IMR-90 (cell line): ENCODE measurements around the gene LRRC4C. TPM values are rescaled to one million over a fixed set of nuclear protein-coding genes. Genes with fewer than 3 reads are reported as not detected.

ENCODE experiments used
- ATAC-seq: fragments of 200-7000 bp; cut with Tn5 transposase; 2 replicates; pipeline ENCODE4 v1.9.1; 2020; ENCODE audit warnings: low read depth, mild to moderate bottlenecking, moderate library complexity
- BruUV-seq: library from RNA; stranded (reverse); fragments of 400-500 nt; replicated peaks from 2 replicates; lab custom pipeline; 2021; lab: Mats Ljungman, UMichigan
- CTCF ChIA-PET: fragments of 300-600 bp; formaldehyde crosslinking; extraction: SDS; loops from one replicate; lab custom pipeline; 2021; ENCODE audit warnings: antibody characterized with exemption; lab: Yijun Ruan, JAX
- POLR2A ChIA-PET: fragments of 300-600 bp; sonication (Branson Sonifier 250); formaldehyde crosslinking; loops from one replicate; lab custom pipeline; 2022; ENCODE audit warnings: antibody characterized with exemption; ENCODE audit not compliant: unreplicated experiment; lab: Charles Lee
- DNase-seq: peaks from one replicate; pipeline ENCODE4 v3.0.0; 2013
- H2AFZ ChIP-seq: replicated peaks from 2 replicates; pipeline ENCODE3; 2013; ENCODE audit warnings: low read length, mild to moderate bottlenecking; ENCODE audit not compliant: poor library complexity
- H2AK5ac ChIP-seq: 2 replicates; pipeline ENCODE4 v1.6.1; 2013; ENCODE audit warnings: low read depth, low read length, inconsistent platforms
- H2AK9ac ChIP-seq: replicated peaks from 2 replicates; pipeline ENCODE3; 2013; ENCODE audit warnings: mild to moderate bottlenecking, low read depth, low read length, moderate library complexity; ENCODE audit not compliant: poor library complexity
- H2BK120ac ChIP-seq: 2 replicates; pipeline ENCODE4 v1.6.1; 2013; ENCODE audit warnings: low read depth, low read length, inconsistent platforms
- H2BK15ac ChIP-seq: 3 replicates; pipeline ENCODE4 v1.6.1; 2013; ENCODE audit warnings: low read depth, low read length, inconsistent platforms
- H2BK20ac ChIP-seq: 2 replicates; pipeline ENCODE4 v1.6.1; 2013; ENCODE audit warnings: low read depth, mild to moderate bottlenecking, inconsistent platforms, low read length, moderate library complexity
- H2BK5ac ChIP-seq: 2 replicates; pipeline ENCODE4 v1.6.1; 2013; ENCODE audit warnings: mild to moderate bottlenecking, low read depth, low read length, inconsistent platforms; ENCODE audit not compliant: poor library complexity, severe bottlenecking
- H3K14ac ChIP-seq: replicated peaks from 2 replicates; pipeline ENCODE4 v1.6.1; 2013; ENCODE audit warnings: low read depth, low read length, inconsistent platforms
- H3K18ac ChIP-seq: 2 replicates; pipeline ENCODE4 v1.6.1; 2013; ENCODE audit warnings: low read depth, low read length, control low read depth
- H3K23ac ChIP-seq: 2 replicates; pipeline ENCODE4 v1.6.1; 2013; ENCODE audit warnings: low read depth, low read length, inconsistent platforms
- H3K27ac ChIP-seq: 2 replicates; pipeline ENCODE4 v1.5.1; 2013; ENCODE audit warnings: mild to moderate bottlenecking, control low read depth, low read length; ENCODE audit not compliant: insufficient read depth
- H3K27me3 ChIP-seq: 2 replicates; pipeline ENCODE4 v1.6.1; 2013; ENCODE audit warnings: low read length; ENCODE audit not compliant: control insufficient read depth, insufficient read depth
- H3K36me3 ChIP-seq: 2 replicates; pipeline ENCODE4 v1.6.1; 2013; ENCODE audit warnings: low read length, mixed read lengths; ENCODE audit not compliant: control insufficient read depth, insufficient read depth
- H3K4ac ChIP-seq: 2 replicates; pipeline ENCODE4 v1.6.1; 2013; ENCODE audit warnings: low read depth, low read length, inconsistent platforms
- H3K4me1 ChIP-seq: 2 replicates; pipeline ENCODE4 v1.6.1; 2013; ENCODE audit warnings: low read length, mixed read lengths; ENCODE audit not compliant: control insufficient read depth, insufficient read depth
- H3K4me2 ChIP-seq: 2 replicates; pipeline ENCODE4 v1.6.1; 2013; ENCODE audit warnings: low read depth, mild to moderate bottlenecking, control low read depth, low read length, moderate library complexity
- H3K4me3 ChIP-seq: 2 replicates; pipeline ENCODE4 v1.5.1; 2013; ENCODE audit warnings: low read depth, mild to moderate bottlenecking, control low read depth, low read length, moderate library complexity; ENCODE audit not compliant: insufficient read depth
- H3K56ac ChIP-seq: 2 replicates; pipeline ENCODE4 v1.6.1; 2013; ENCODE audit warnings: low read length, inconsistent platforms; ENCODE audit not compliant: insufficient read depth; ENCODE audit errors: extremely low read depth
- H3K79me1 ChIP-seq, 2 experiments: 2 replicates each; pipeline ENCODE4 v1.6.1; 2013; ENCODE audit warnings: low read length in 2 of 2, inconsistent platforms in 1 of 2, low read depth in 1 of 2
- H3K9ac ChIP-seq: 2 replicates; pipeline ENCODE4 v1.6.1; 2013; ENCODE audit warnings: low read depth, low read length, control low read depth
- H3K9me1 ChIP-seq: 2 replicates; pipeline ENCODE4 v1.6.1; 2013; ENCODE audit warnings: low read length, inconsistent platforms; ENCODE audit not compliant: insufficient read depth
- H3K9me3 ChIP-seq: 2 replicates; pipeline ENCODE4 v1.6.1; 2013; ENCODE audit warnings: low read length; ENCODE audit not compliant: control insufficient read depth, insufficient read depth
- H4K20me1 ChIP-seq: 2 replicates; pipeline ENCODE4 v1.6.1; 2013; ENCODE audit warnings: low read length, inconsistent platforms; ENCODE audit not compliant: insufficient read depth
- H4K5ac ChIP-seq: 2 replicates; pipeline ENCODE4 v1.6.1; 2013; ENCODE audit warnings: mild to moderate bottlenecking, low read depth, low read length, control low read depth
- H4K8ac ChIP-seq, 2 experiments: 2 replicates each; pipeline ENCODE4 v1.6.1; 2013; ENCODE audit warnings: low read depth in 2 of 2, low read length in 2 of 2, control low read depth in 1 of 2, inconsistent platforms in 1 of 2
- H4K91ac ChIP-seq: 2 replicates; pipeline ENCODE4 v1.6.1; 2013; ENCODE audit warnings: low read depth, low read length, inconsistent platforms; ENCODE audit not compliant: insufficient read depth
- BHLHE40 ChIP-seq: fragments of 150-350 bp; IDR thresholded peaks from 2 replicates; pipeline ENCODE4 v1.6.1; 2016; ENCODE audit warnings: mild to moderate bottlenecking, low read depth, low read length
- CEBPB ChIP-seq: IDR thresholded peaks from 2 replicates; pipeline ENCODE4 v1.6.1; 2012; ENCODE audit warnings: low read depth, low read length, improper control_type of control experiment
- CHD1 ChIP-seq: IDR thresholded peaks from 2 replicates; pipeline ENCODE4 v1.6.1; 2012; ENCODE audit warnings: low read depth, low read length, improper control_type of control experiment
- CTCF ChIP-seq: conservative IDR thresholded peaks from 2 replicates; pipeline ENCODE4 v1.5.1; 2012; ENCODE audit warnings: mild to moderate bottlenecking, low read depth, low read length, improper control_type of control experiment
- ELK1 ChIP-seq: fragments of 150-350 bp; IDR thresholded peaks from 2 replicates; pipeline ENCODE4 v1.6.1; 2016; ENCODE audit warnings: low read depth, mild to moderate bottlenecking, low read length, moderate library complexity, borderline replicate concordance
- FOS ChIP-seq: fragments of 150-350 bp; IDR thresholded peaks from 2 replicates; pipeline ENCODE4 v1.6.1; 2016; ENCODE audit warnings: low read depth, low read length
- MAFK ChIP-seq: IDR thresholded peaks from 2 replicates; pipeline ENCODE4 v1.6.1; 2012; ENCODE audit warnings: low read depth, low read length, improper control_type of control experiment
- MXI1 ChIP-seq: IDR thresholded peaks from 2 replicates; pipeline ENCODE4 v1.6.1; 2012; ENCODE audit warnings: low read depth, mild to moderate bottlenecking, low read length, moderate library complexity, borderline replicate concordance
- NFE2L2 ChIP-seq: fragments of 150-350 bp; IDR thresholded peaks from 2 replicates; pipeline ENCODE4 v1.6.1; 2016; ENCODE audit warnings: low read depth, mild to moderate bottlenecking, low read length
- RAD21 ChIP-seq: IDR thresholded peaks from 2 replicates; pipeline ENCODE4 v1.6.1; 2012; ENCODE audit warnings: low read length, improper control_type of control experiment
- RCOR1 ChIP-seq: IDR thresholded peaks from 2 replicates; pipeline ENCODE4 v1.6.1; 2012; ENCODE audit warnings: mild to moderate bottlenecking, low read length, improper control_type of control experiment; ENCODE audit not compliant: insufficient replicate concordance
- SMC3 ChIP-seq: fragments of 150-350 bp; IDR thresholded peaks from 2 replicates; pipeline ENCODE4 v1.6.1; 2016; ENCODE audit warnings: low read depth, mild to moderate bottlenecking, antibody characterized with exemption, low read length, moderate library complexity
- USF2 ChIP-seq: fragments of 150-350 bp; IDR thresholded peaks from 2 replicates; pipeline ENCODE4 v1.6.1; 2017; ENCODE audit warnings: mild to moderate bottlenecking, antibody characterized with exemption, low read length, low read depth
- WGBS, 2 experiments: methylation state at CpG; one replicate each; pipeline versions ENCODE4 v1.1.5 to v1.1.7; 2013; ENCODE audit warnings: missing lambda C conversion rate in 2 of 2; ENCODE audit not compliant: insufficient read length in 1 of 2; ENCODE audit errors: extremely low coverage in 2 of 2; 5-methylcytosine and 5-hydroxymethylcytosine counted together
- dilution Hi-C: fragments of 300-500 bp; cut with HindIII; formaldehyde crosslinking; loops from one replicate; pipeline ENCODE4 v1.14.3; 2018; ENCODE audit warnings: low sequenced_read_pairs; ENCODE audit not compliant: unreplicated experiment
- in situ Hi-C: fragments of 300-500 bp; cut with MboI; formaldehyde crosslinking; loops from 3 replicates; pipeline ENCODE4 v1.14.3; 2019; ENCODE audit warnings: low sequenced_read_pairs, inconsistent platforms, mixed read lengths
- intact Hi-C: fragments of 100-400 bp; cut with micrococcal nuclease; formaldehyde crosslinking; loops from 2 replicates; pipeline ENCODE4 v1.10.0; 2022
- polyA plus RNA-seq, 3 experiments: library from polyadenylated mRNA; depleted of rRNA; stranded (reverse); fragments of >200 nt; gene quantifications; 2 replicates each; pipeline ENCODE4 v1.2.3, GENCODE V29; 2012; ENCODE audit warnings: low replicate concordance in 1 of 3
- total RNA-seq: library from RNA; depleted of rRNA; stranded (reverse); fragments of >200 nt; gene quantifications from 2 replicates; pipeline ENCODE4 v1.2.3, GENCODE V29; 2012

The LRRC4C gene
- total and polyA plus RNA-seq, 2 of the 4 experiments (the other 2 are of a cell fraction) = under 0.01 to 0.03 TPM

GRCh38 chr11:41177791-41178190, 281.7 kb downstream of the LRRC4C start:
- intact Hi-C loops = no loop called here
- CTCF ChIA-PET = no interaction called here

More at GRCh38 chr11:41177791-41178190, 281.7 kb downstream of the LRRC4C start:
- H3K4ac ChIP-seq = no peak overlapping the region
- H3K9ac ChIP-seq = no peak overlapping the region
- POLR2A ChIA-PET = no interaction called here
- no CpG with 5 or more reads among the region's 4 CpGs for WGBS, 2 experiments
- H3K27me3 ChIP-seq = no peaks in the 10 kb centered on the region
- no peak for ATAC-seq
- H2AK5ac ChIP-seq = no peak overlapping the region
- no peak overlapping the region for H3K56ac ChIP-seq
- no peak overlapping the region for H3K23ac ChIP-seq
- H3K4me1 ChIP-seq = no peaks in the 10 kb centered on the region
- TF ChIP-seq ELK1 (no peak), SMC3 (no peak), CHD1 (no peak), MXI1 (no peak), RAD21 (no peak), FOS (no peak), NFE2L2 (no peak), CEBPB (no peak), MAFK (no peak), RCOR1 (no peak), BHLHE40 (no peak), USF2 (no peak), CTCF (no peak)
- H4K20me1 ChIP-seq = no peaks in the 10 kb centered on the region
- no peak overlapping the region for H2BK20ac ChIP-seq
- H4K5ac ChIP-seq = no peak overlapping the region
- no peak overlapping the region for H2AFZ ChIP-seq
- in situ Hi-C loops (no loop called here), dilution Hi-C loops (no loop called here)
- no peaks in the 10 kb centered on the region for H3K36me3 ChIP-seq
- no peak overlapping the region for H2AK9ac ChIP-seq
- H4K91ac ChIP-seq = no peak overlapping the region
- DNase-seq = no peak
- no peak overlapping the region for H2BK120ac ChIP-seq
- H3K79me1 ChIP-seq = no peaks in the 10 kb centered on the region
- H2BK5ac ChIP-seq = no peak overlapping the region
- no peak overlapping the region for H3K27ac ChIP-seq
- no peak overlapping the region for H3K4me2 ChIP-seq
- H3K9me3 ChIP-seq = no peaks in the 10 kb centered on the region; the same call in none of the 2 replicates
- no peak overlapping the region for H4K8ac ChIP-seq
- no peaks in the 10 kb centered on the region for H3K9me1 ChIP-seq
- no TSS peak for BruUV-seq
- no peak overlapping the region for H3K14ac ChIP-seq
- no peak overlapping the region for H2BK15ac ChIP-seq
- no peak overlapping the region for H3K18ac ChIP-seq
- no peak overlapping the region for H3K4me3 ChIP-seq
